NCI-H524 treated with DMSO at 0.1 percent for 48 hours (cell line): ENCODE measurements around the gene PEMT.

Source experiments
- DNase-seq: peaks from one replicate; lab custom pipeline; 2025; lab: John Stamatoyannopoulos, UW

The PEMT gene

DNA sequence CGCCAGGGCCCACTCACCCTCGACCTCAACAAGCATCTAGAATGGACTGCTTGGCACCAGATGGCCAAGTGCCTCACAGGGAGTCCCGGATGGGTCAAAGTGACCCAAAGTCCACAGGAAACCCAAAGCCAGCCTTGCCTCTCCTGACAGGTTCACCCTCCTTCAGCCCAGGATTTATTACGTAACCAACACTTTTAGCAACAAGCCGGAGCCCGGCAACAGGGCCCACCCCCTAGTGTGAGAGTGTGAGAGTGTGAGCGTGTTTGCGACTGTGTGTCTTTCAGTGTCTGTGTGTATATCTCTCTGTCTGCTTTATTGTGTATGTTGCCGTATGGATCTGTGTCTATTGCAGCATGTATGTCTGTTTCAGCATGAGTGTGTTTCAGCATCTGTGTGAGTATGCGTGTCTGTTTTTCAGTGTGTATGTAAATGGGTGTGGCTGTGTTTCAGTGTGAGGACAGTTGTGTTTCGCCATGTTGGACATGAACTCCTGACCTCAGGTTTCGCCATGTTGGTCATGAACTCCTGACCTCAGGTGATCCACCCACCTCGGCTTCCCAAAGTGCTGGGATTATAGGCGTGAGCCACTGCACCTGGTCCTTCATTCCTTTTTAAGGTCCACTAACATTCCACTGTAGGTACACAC lies 13.7 kb upstream of the PEMT start:
- no peak for DNase-seq

DNA sequence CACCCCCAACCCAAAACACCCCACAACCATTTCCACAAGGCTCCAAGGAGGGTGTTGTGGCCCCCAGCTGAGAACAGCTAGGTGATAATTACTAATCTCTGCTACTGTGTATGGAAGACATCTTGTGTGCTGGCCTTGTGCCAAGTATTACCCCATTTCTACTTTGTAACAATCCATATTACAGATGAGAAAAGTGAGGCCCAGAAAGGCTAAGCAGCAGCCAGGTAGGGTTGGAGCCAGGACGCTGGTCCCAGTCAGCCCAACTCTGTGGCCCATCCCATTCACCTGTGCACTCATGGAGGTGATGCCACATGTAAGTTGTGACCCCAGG lies 12.4 kb upstream of the PEMT start:
- DNase-seq: no peak

DNA sequence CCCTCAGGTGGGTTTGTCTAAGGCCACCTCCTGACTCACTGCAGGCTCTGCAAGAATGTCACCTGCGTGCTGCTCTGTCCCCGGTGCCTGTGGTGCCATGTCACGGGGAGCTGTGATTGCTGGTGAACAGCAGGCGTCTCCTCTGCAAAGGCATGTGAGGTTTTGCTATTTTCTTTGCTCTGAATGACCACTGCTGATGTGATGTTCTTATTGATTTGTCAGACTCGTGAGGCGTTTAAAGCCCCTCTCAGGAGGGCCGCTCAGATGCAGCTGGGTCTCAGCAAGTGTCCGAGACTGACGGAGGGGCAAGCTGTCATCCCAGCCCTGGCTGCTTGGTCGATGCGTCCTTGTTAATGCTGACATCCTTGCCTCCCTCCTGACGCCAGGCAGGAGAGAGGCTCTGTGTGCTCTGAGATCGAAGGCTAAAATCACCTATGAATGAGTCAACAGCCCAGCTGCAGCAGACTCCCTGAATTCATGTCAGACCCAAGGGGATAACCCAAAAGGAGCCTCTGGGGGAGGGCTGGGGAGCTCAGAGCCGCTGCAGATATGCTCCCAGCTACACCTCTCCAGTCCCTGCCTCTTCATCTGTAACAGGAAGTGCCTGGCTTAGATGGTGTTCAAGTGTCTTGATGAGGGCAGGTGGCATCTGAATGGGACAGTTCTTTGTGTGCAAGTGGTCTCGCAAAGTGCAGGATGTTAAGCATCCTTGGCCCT lies 11.8 kb upstream of the PEMT start:
- peak; percentile 49 for DNase-seq

DNA sequence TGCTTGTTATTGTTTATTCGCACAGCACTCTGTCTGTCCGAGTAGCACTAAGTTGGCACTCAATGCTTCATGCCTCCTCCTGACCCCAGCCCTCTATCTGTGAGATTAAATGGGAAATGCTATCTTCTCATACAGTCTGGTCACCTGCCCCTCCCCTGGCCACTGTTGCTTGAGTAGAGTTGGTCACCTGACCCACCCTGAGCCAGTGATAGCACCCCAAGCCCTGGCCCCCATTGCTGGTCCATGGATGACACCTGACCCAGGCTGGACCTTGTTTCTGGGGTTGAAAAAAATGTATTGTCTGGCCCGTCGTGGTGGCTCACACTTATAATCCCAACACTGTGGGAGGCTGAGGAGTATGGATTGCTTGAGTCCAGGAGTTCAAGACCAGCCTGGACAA lies 8.5 kb upstream of the PEMT start:
- DNase-seq: no peak

DNA sequence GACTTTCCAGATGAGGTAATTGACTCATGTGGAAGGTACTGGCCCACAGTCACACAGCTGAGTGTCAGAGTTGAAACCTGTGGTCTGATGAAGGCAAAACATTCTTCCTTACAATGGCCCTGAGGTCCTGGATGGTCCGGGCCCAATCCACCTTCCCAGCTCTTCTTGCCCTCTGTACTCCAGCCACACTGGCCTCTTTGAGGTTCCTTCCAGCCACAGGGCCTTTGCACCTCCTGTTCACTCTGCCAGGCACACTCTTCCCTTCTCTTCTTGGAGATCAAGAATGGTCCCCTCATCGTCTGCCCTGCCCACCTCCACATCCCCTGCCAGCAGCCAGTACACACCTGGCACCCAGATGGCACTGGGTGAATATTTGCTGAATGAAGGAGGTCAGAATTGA lies 6.5 kb upstream of the PEMT start:
- no peak for DNase-seq

DNA sequence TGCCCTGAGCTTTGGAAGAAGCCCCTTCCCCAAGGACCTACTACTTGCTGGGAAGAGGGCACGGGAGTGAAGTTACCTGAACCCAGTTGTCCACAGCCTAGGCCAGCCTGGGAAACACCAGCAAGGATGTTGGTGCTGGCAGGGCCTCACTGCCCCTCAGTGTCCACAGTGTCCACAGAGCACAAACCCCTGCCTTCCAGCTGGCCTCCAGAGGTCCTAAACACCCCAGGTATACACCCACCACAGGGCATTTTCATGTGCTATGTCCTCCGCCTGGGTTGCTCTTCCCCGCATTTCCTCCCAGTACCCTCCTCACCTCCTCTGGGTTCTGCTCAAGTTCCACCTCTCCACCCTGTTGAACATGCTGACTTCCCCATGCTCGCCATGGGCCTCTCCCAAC lies 4.2 kb upstream of the PEMT start:
- no peak for DNase-seq

DNA sequence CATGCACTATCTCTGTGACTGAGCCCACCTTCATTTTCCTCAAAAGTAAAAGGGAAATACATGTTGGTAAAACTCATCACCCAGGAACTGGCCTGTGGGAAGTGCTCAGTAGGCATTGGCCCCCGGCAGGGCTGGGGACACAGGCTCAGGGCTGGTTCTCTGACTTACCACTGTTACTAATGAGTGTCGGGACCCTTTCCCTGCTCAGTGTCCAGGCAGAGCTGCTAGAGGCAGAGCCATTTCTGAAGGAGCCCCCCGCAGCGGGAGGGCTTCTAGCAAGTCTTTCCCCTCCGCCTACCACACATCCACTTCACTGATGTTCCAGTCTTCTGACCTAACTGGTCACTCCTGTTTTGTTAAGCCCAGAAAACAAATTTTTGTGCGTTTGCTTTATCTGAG lies 1.7 kb upstream of the PEMT start:
- no peak for DNase-seq

DNA sequence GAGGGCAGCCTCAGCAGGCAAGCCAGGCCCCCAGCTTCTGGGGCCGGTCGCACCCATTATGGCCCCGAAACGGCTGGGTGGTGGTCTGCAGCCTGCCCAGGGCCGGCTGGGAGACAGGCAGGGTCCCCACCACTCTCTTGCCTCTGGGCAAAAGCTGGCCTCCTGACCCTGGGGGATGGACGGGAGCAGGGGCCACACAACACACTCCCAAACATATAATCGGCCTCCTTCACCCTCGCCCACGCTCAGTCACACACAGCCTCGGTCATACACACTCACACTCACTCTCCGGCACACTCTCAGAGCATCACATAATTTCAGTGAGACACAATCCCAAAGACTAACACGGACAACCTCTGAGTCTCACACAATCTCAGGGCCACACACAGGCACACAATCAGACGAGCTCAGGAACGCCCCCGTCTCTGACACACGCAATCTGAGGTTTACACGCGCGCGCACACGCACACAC lies 589 bp downstream of the PEMT start:
- DNase-seq: no peak

DNA sequence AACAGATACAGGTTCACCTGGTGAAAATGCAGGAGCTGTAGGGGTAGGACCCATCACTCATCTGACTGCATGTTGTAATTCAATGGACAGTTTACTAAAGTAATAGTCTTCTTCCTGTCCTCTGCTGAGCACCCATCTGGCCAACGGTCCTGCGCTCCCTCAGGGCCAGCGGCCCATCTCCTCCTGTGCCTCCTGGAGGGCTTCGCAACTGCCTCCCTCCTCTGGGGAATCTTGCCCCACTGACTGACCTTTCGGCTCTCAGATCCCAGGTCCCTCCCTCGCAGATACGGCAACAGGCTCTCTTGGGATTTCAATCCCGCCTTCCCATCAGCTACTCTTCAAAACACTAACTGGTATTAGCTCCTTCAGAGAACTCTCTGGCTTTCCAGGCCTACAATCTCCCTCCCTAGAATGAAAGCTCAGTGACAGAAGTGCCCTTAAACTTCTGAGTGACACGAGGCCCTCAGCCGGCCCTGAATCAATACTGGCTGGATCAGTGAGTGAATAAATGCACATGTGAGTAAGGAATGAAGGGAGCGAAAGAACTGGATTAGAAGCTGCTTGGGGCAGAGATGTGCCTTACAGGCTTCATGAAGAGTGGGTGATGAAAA lies 1.3 kb downstream of the PEMT start:
- DNase-seq: no peak

DNA sequence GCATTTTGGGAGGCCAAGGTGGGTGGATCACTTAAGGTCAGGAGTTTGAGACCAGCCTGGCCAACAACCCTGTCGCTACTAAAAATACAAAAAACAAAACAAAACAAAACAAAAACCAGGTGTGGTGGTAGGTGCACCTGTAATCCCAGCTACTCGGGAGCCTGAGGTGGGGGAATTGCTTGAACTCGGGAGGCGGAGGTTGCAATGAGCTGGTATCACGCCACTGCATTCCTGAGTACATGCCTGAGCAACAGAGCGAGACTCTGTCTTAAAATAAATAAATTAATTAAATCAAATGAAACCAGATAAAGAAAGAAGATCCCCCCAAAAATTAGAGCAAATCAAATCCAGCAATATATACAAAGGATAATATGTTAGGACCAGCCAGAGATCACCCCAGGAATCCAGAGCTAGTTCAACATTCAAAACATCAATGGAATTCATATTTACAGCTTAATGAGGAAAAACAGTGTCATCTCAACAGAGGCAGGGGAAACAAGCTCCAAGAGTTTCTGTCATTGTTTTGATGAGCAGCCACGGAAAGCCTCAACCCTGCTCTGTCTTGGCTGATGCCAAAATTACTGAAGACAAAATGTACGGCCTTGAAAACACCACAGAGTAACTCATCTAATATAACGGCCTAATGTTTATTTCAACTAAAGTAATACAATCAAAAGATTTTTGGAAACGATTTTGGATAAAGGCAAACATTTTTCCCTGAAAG lies 3.7 kb downstream of the PEMT start:
- DNase-seq: no peak

DNA sequence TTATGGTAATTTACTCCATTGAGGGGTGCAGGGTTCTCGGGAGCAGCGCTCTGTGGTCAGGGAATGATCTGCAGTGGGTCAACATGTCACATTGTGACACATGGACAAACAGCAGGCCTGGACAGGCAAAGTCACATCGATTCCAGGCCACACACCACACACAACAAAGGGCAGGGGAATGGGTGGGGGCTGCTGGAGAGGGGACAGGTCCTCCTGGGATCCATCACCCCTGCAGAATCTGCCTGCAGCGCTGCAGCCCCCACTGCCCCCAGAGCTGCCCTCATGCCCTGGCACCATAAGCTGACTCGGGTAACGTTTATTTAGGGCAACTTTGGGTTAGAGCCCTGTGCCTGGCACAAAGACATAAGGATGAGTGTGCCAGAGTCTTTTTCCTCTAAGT lies 9.1 kb downstream of the PEMT start:
- no peak for DNase-seq

DNA sequence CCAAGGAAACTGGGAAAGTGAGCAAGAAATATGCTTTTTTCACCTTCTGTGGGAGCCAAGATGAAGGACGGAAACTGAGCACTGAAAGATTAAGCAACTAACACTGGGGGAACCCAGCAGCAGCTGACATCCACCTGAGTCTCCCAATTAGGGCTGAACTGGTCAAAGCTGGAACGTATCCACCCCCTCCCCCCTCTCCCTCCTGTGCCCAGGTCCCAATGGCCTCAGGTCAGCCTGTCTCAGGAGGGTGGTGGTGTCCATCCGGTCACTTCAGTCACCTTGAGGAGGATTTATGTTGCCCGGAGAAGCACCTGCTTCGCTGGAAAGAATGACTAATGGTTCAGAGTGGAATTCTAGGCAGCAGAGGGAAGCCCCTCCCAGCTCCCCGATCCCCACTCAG lies 10.0 kb downstream of the PEMT start:
- DNase-seq: no peak

DNA sequence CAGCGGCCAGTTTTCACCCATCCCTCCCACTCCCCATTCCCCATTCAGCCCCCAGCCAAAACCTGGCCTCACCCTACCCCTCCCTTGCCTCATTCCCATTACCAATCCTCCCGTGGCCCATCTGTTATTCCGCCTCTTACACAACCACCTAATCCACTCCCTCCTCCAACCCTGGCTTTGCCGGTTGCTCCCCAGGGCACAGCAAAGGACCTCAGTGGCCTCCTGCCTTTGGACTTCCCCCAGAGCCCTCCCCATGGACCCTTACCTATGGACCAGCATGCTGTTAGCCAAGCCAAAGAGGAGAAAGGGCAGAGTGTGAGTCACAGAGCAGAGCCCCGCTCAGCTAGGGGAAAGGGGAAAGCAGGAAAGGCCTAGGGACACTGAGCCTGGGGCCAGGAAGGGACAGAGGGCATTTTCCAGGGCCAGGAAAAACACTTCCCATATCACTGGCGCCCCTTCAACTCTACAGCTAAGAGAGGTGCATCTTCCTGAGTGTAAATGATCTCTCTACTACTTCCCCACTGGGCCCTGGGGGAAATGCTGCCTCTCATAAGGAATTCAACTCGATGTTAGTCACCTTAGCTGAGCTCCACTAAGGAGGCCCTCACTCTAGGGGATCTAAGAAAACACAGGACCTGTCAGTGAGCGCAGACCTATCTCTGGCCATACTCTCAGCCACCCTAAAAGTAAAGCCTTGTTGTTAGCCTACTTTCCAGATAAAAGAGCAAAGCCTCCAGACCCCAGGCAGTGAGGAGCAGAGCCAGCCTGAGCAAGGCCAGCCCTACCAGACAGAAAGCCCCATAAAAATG lies 10.6 kb downstream of the PEMT start:
- no peak for DNase-seq

DNA sequence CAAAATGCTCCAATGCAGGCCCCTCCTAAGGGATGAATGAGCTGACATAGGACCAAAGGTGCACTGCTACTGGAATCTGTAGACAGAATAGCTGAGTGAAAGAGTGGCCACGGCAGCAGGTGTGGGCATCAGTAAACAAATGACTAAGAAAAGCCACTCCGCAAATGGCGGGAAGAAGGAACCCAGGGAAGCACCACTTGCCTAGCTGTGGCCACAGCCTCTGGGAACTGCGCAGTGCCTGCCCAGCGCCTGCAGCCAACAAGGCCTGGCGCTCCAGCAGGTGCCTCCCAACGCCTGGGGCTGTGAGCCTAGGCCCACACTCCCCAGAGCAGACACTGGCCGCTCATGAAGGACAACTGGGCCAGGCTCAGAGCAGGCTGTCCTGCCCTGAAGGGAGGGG lies 11.8 kb downstream of the PEMT start:
- no peak for DNase-seq

DNA sequence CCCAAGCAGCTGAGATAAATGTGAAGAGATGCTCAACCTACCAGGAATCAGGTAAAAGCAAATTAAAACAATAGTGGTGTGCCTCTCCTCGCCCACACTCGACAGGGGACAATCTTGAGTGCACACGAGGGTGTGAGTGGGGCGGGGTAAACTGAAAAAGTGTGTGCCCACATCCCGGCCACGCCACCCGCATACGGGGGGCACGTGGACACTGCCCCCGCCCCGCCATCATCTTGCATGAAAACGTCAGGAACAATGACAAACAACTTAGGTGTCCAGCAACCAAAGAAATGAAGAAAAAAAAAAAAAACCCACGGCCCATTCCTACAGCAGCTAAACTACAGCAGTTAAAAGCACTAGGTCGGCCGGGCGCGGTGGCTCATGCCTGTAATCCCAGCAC lies 14.1 kb downstream of the PEMT start:
- DNase-seq: no peak

DNA sequence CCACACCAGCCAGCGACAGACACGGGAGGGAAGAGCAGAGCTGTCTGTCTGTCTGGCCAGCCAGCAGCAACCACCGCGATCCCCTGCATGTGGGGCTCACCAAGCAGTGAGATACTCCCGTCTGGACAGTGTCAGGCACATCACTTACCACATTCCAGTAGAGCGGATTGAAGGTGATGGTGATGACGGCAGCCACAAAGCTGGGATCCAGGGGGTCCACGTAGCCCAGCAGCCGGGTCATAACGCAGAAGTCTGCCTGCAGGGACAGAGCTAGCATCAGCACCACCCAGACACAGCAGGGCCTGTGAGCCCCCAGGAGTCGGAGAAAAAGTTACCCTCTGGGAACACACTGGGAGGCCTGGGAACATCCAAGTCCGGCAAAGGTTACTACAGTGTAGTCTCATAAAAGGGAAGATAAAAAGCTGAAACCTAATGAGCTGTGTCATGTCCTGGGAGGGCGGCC lies 14.7 kb downstream of the PEMT start:
- DNase-seq: no peak

DNA sequence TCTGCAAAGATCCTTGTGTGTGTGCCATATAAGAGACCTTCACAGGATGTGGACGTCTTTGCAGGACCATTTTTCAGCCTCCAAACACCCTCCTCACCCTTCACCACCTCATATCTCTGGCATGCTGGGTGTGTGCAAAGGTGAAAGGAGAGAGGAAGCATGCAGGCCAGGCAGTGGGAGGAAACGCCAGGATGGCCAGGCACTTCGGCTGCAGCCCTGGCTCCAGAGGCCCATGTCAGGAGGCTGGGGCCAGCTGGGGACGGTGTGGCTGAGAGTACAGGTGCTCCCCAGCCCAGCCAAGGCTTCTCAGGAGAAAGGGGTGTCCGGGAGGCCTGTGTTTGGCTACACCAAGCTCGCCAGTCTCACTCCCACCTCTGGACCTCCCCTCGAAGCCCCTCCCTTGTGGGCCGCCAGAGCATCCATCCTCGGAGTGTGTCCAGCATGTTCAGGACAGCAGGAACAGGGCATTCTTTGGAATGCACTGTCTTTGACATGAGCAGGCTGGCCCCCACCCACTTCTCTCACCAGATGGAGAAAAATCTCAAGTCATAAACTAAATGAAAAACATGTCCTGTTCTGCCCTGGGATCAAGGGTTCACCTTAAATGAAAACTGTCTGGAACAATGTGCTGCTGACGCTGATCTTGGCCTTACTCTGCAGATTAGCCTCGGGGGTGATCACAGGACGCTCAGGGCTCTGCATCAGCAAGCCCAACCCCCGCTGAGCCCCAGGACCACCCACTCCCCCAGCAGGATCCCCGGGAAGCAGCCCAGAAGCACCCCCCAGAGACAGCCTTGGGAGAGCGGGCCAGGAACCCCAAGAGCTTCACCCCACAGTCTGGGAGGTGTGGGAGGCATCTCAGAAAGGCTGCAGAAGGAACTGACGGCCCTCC lies 15.9 kb downstream of the PEMT start:
- no peak for DNase-seq

DNA sequence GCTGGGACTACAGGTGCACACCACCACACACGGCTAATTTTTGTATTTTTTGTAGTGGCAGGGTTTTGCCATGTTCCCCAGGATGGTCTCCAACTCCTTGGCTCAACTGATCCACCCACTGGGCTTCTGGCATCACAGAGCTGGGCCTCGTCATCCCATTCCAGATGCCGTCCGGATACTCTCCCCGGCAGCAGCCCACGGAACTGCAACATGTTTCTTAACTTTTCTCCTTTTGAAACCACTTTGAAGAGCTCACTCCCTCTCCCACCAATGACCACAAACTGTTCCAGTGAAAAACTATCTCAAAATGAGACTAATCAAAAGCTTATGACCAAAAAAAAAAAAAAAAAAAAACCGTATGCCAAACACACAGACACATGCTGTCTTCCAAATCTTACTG lies 17.6 kb downstream of the PEMT start:
- no peak for DNase-seq

DNA sequence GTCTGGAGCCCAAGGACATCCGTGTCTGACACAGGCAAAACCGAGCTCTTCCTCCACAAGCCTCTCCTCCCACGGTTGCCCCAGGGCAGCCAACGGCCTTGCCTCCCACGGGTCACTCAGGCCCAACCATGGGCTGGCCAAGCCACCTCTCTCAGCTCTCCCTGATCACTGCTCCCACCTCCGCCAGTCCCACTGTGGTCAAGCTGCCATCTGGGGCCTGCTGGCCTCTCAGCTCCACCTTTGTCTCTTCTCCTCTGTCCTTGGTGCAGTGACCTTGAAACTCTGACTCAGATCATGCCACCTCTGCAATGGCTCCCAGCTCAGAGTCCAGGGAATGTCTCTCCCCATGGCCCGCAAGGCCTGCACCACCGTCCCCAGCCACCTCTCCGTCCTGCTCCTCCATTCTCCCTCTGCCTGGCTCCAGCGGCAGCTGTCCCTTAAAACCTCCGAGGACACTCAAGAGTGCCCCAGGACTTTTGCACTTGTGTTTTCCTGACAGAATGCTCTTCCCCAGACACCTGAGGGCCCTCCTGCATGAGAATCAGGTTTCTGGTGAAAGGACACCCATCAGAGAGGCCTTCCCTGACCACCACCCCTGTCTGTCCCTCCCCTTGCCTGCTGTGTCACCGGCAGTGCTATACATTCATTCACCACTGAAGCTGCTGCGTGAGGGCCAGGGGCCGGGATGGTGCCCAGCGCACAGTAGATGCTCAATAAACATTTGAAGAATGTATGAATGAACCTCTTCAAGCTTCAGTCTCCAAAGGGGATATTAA lies 19.3 kb downstream of the PEMT start:
- DNase-seq: no peak
